Measurements from ENCODE around the gene ZNF891. TPM values are rescaled to one million over a fixed set of nuclear protein-coding genes. Genes with fewer than 3 reads are reported as not detected.

The ZNF891 gene
- total and polyA plus RNA-seq, 12 donors = 0.51 to 3.0 (median 1.7) TPM

DNA sequence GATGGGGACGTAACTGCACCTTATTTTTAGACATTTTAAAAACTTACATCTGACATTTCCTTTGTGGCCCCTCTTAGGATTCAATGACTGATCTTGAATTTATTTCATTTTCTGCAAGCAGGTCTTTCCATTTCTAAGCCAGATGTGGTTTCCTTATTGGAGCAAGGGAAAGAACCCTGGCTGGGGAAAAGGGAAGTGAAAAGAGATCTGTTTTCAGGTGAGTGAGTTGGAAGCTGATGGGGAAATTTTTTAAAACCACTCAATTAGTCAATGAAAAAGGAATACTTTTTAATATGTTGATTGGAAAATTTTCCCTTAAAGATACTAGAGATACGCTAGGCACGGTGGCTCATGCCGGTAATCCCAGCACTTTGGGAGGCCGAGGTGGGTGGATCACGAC, 46.7 kb downstream of the ZNF891 start:
- no peak for TF ChIP-seq POLR2A (IDR thresholded peaks at IDR 0.05)
- TF ChIP-seq CTCF (IDR thresholded peaks at IDR 0.05) = no peak
- no peak for DNase-seq
- Histone ChIP-seq H3K27me3 (no peaks in the 10 kb centered on the region), H3K4me1 (replicated peaks in 1 of 2) (peaks cover 6 to 13% of the 10 kb centered on the region in 2 donors), H3K9me3 (replicated peaks in 1 of 3) (peaks cover 0 to 53% (median 15%) of the 10 kb centered on the region in 3 donors), H3K27ac (no peak overlapping the region), H3K36me3 (replicated peaks in 1 of 2) (peaks cover 0 to 38% of the 10 kb centered on the region in 2 donors), H3K4me3 (no peak overlapping the region)
- 96 to 100% (median 99%) methylated on average over 6 of the region's 6 CpGs for WGBS, 4 donors
- intact Hi-C loops (cut with DNase I) = no loop called here

GRCh38 chr12:133081159-133081780, 48.8 kb downstream of the ZNF891 start:
- WGBS, 4 donors = 23 to 28% (median 26%) methylated on average over 16 to 17 of the region's 17 CpGs
- intact Hi-C loops (cut with DNase I) = no loop called here
- peaks cover 0 to 58% (median 5%) of the 10 kb centered on the region in 3 donors for H3K9me3 ChIP-seq (replicated peaks in 1 of 3)

DNA sequence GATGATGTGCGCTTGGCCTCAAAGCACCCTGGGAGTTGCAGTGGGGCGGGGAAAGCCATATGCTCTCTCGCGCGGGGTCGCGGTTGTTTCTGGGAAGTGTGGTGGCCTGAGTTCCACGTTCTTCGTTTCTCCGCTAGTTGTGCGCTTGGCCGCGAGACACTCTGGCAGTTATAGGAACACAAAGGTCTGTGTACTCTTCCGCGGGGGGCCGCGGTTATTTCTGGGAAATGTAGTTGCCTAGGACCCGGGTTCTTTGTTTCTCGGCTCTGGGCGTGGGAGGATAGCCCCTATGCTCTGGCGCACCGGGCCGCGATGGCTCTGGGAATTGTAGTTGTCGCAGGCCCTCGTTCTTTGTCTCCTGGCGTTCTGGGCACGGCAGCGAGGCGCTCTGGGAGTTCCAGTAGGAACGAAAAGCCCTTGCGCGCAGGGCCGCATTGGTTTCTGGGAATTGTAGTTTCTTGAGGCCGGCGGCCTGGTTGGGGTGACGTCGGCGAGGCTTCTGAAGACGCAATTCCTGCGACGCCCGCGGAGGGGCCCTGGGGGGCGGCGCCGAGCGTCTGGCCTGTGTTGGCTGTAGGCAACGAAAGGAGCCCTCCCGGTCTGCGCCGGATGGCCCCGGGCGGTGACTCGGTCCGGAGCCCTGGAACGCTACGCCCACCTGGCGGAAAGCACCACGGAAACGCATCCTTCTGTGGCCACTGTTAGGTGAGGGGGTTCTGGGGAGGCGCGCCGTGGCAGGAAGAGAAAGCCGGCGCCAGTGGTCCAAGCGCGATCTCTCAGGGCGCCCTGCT, 49.5 kb downstream of the ZNF891 start, which contains the start of gene ZNF140:
Gene ZNF140 (plus strand): TSS at position 556 of the 791 bp plus-strand sequence. CDS start 398 bp downstream, outside the sequence.
- Histone ChIP-seq H3K27ac (peak within 1 kb of the TSS; percentile 90 to 100 (median 98)), H3K4me1 (replicated peaks in 1 of 2) (peaks cover 6 to 13% of the 10 kb centered on the region in 2 donors), H3K4me3 (peak within 1 kb of the TSS; percentile 81 to 97 (median 90)), H3K36me3 (replicated peaks in 1 of 2) (peaks cover 0 to 26% of the 10 kb centered on the region in 2 donors), H3K9me3 (replicated peaks in 1 of 3) (peaks cover 0 to 51% (median 5%) of the 10 kb centered on the region in 3 donors), H3K27me3 (no peaks in the 10 kb centered on the region)
- intact Hi-C loops (cut with DNase I) = no loop called here
- peak; percentile 95 to 99 (median 97) for DNase-seq
- TF ChIP-seq CTCF (IDR thresholded peaks at IDR 0.05) (peak in 4 of 6 experiments; percentile 43 to 59 (median 48)), POLR2A (IDR thresholded peaks at IDR 0.05) (peak; percentile 64 to 76)
- 0 to 1% (median 1%) methylated on average over 15 to 69 of the region's 69 CpGs for WGBS, 4 donors

More at GRCh38 chr12:133081159-133081780, 48.8 kb downstream of the ZNF891 start:
- Histone ChIP-seq H3K27ac (peak overlapping the region; percentile 90 to 100 (median 98)), H3K4me3 (peak overlapping the region; percentile 81 to 97 (median 90)), H3K36me3 (replicated peaks in 1 of 2) (peaks cover 0 to 33% of the 10 kb centered on the region in 2 donors), H3K4me1 (replicated peaks in 1 of 2) (peaks cover 6 to 13% of the 10 kb centered on the region in 2 donors), H3K27me3 (no peaks in the 10 kb centered on the region)
- DNase-seq = peak; percentile 5 to 58 (median 25)
- no peak for TF ChIP-seq CTCF (IDR thresholded peaks at IDR 0.05)
- TF ChIP-seq POLR2A (IDR thresholded peaks at IDR 0.05) = no peak

GRCh38 chr12:133080026-133080367, 50.1 kb downstream of the ZNF891 start:
- Histone ChIP-seq H3K9me3 (replicated peaks in 1 of 3) (peaks cover 0 to 48% (median 5%) of the 10 kb centered on the region in 3 donors), H3K27me3 (no peaks in the 10 kb centered on the region), H3K27ac (peak overlapping the region; percentile 90 to 100 (median 98)), H3K36me3 (replicated peaks in 1 of 2) (peaks cover 0 to 20% of the 10 kb centered on the region in 2 donors), H3K4me3 (peak overlapping the region; percentile 11 to 97 (median 90)), H3K4me1 (replicated peaks in 1 of 2) (peaks cover 6 to 13% of the 10 kb centered on the region in 2 donors)
- intact Hi-C loops (cut with DNase I) = no loop called here
- DNase-seq = peak; percentile 96 to 99 (median 99)
- 0 to 1% (median 0%) methylated on average over 6 to 22 of the region's 22 CpGs for WGBS, 4 donors
- TF ChIP-seq CTCF (IDR thresholded peaks at IDR 0.05) (peak in 1 of 6 experiments; percentile 2), POLR2A (IDR thresholded peaks at IDR 0.05) (no peak)

Measured in adrenal gland (tissue), 12 donors.